Mesenchymal stem cell (in vitro differentiated cells and primary cell): Measurements from ENCODE around the gene RNU5D-1.

Experiments
- DNase-seq: peaks from one replicate; pipeline ENCODE4 v3.0.0-alpha.2; 2013
- H2AFZ ChIP-seq: one replicate; pipeline ENCODE4 v1.6.1; 2013; ENCODE audit warnings: low read depth, mild to moderate bottlenecking, control low read depth, inconsistent platforms, low read length, moderate library complexity
- H2AK5ac ChIP-seq: 2 replicates; pipeline ENCODE4 v1.6.1; 2013; ENCODE audit warnings: low read length, moderate library complexity, mild to moderate bottlenecking, inconsistent platforms; ENCODE audit not compliant: severe bottlenecking
- H2BK120ac ChIP-seq: one replicate; pipeline ENCODE4 v1.6.1; 2013; ENCODE audit warnings: low read depth, mild to moderate bottlenecking, inconsistent platforms, low read length, moderate library complexity
- H2BK12ac ChIP-seq, 2 experiments: one replicate each; pipeline ENCODE4 v1.6.1; 2013; ENCODE audit warnings: inconsistent platforms in 2 of 2, low read length in 2 of 2, mild to moderate bottlenecking in 2 of 2, moderate library complexity in 2 of 2, control low read depth in 1 of 2
- H2BK15ac ChIP-seq: one replicate; pipeline ENCODE4 v1.6.1; 2013; ENCODE audit warnings: mild to moderate bottlenecking, low read depth, inconsistent platforms; ENCODE audit not compliant: poor library complexity, severe bottlenecking
- H2BK5ac ChIP-seq: 2 replicates; pipeline ENCODE4 v1.6.1; 2013; ENCODE audit warnings: low read depth, mild to moderate bottlenecking, low read length, control low read depth, inconsistent platforms; ENCODE audit not compliant: poor library complexity, severe bottlenecking
- H3K14ac ChIP-seq, 2 experiments: one replicate each; pipeline ENCODE4 v1.6.1; 2013; ENCODE audit warnings: inconsistent platforms in 2 of 2, low read length in 2 of 2, control low read depth in 1 of 2, mild to moderate bottlenecking in 1 of 2, moderate library complexity in 1 of 2
- H3K18ac ChIP-seq, 2 experiments: one replicate each; pipeline ENCODE4 v1.6.1; 2013; ENCODE audit warnings: inconsistent platforms in 2 of 2, low read length in 2 of 2, control low read depth in 1 of 2, low read depth in 1 of 2, mild to moderate bottlenecking in 1 of 2
- H3K23ac ChIP-seq, 2 experiments: one replicate each; pipeline ENCODE4 v1.6.1; 2013; ENCODE audit warnings: inconsistent platforms in 2 of 2, low read length in 2 of 2, mild to moderate bottlenecking in 2 of 2, moderate library complexity in 2 of 2, control low read depth in 1 of 2
- H3K27ac ChIP-seq: 2 replicates; pipeline ENCODE4 v1.5.1; 2013; ENCODE audit warnings: mild to moderate bottlenecking, moderate library complexity, low read length, control low read depth, inconsistent platforms; ENCODE audit not compliant: poor library complexity, severe bottlenecking
- H3K27me3 ChIP-seq, 2 experiments: 2 replicates each; pipeline versions ENCODE4 v1.6.1 to v1.7.0; 2013; ENCODE audit warnings: low read length in 2 of 2, mild to moderate bottlenecking in 2 of 2, moderate library complexity in 2 of 2, control low read depth in 1 of 2, inconsistent platforms in 1 of 2; ENCODE audit not compliant: control insufficient read depth in 1 of 2, insufficient read depth in 1 of 2
- H3K36me3 ChIP-seq, 2 experiments: 2 replicates each; pipeline versions ENCODE4 v1.6.1 to v1.7.0; 2013; ENCODE audit warnings: low read length in 2 of 2, control low read depth in 1 of 2, inconsistent platforms in 1 of 2, low read depth in 1 of 2, mild to moderate bottlenecking in 1 of 2; ENCODE audit not compliant: insufficient read depth in 2 of 2, control insufficient read depth in 1 of 2
- H3K4ac ChIP-seq, 2 experiments: one replicate each; pipeline ENCODE4 v1.6.1; 2013; ENCODE audit warnings: inconsistent platforms in 2 of 2, low read length in 2 of 2, mild to moderate bottlenecking in 2 of 2, moderate library complexity in 2 of 2, control low read depth in 1 of 2, low read depth in 1 of 2
- H3K4me1 ChIP-seq: 2 replicates; pipeline ENCODE4 v1.6.1; 2013; ENCODE audit warnings: low read depth, low read length, control low read depth; ENCODE audit not compliant: control insufficient read depth, insufficient read depth
- H3K4me2 ChIP-seq: 2 replicates; pipeline ENCODE4 v1.6.1; 2013; ENCODE audit warnings: low read length, mild to moderate bottlenecking, inconsistent platforms; ENCODE audit not compliant: poor library complexity, severe bottlenecking
- H3K4me3 ChIP-seq, 2 experiments: 2 replicates each; pipeline versions ENCODE4 v1.5.1 to v1.7.0; 2013; ENCODE audit warnings: low read length in 2 of 2, mild to moderate bottlenecking in 2 of 2, control low read depth in 1 of 2, low read depth in 1 of 2; ENCODE audit not compliant: insufficient read depth in 1 of 2
- H3K79me1 ChIP-seq: replicated peaks from 2 replicates; pipeline ENCODE4 v1.6.1; 2013; ENCODE audit warnings: mild to moderate bottlenecking, control low read depth, low read length, inconsistent platforms; ENCODE audit not compliant: poor library complexity, severe bottlenecking
- H3K9ac ChIP-seq: 2 replicates; pipeline ENCODE4 v1.7.0; 2013; ENCODE audit warnings: mild to moderate bottlenecking, low read length, moderate library complexity
- H3K9me3 ChIP-seq: 2 replicates; pipeline ENCODE4 v1.7.0; 2013; ENCODE audit warnings: mild to moderate bottlenecking, low read length; ENCODE audit not compliant: control insufficient read depth
- H4K8ac ChIP-seq: one replicate; pipeline ENCODE4 v1.6.1; 2013; ENCODE audit warnings: inconsistent platforms, mild to moderate bottlenecking, low read length, moderate library complexity
- H4K91ac ChIP-seq: one replicate; pipeline ENCODE4 v1.6.1; 2013; ENCODE audit warnings: mild to moderate bottlenecking, low read length, inconsistent platforms
- WGBS: methylation state at CpG from one replicate; pipeline ENCODE4 v1.1.7; 2013; ENCODE audit warnings: mixed read lengths; 5-methylcytosine and 5-hydroxymethylcytosine counted together

The RNU5D-1 gene

DNA sequence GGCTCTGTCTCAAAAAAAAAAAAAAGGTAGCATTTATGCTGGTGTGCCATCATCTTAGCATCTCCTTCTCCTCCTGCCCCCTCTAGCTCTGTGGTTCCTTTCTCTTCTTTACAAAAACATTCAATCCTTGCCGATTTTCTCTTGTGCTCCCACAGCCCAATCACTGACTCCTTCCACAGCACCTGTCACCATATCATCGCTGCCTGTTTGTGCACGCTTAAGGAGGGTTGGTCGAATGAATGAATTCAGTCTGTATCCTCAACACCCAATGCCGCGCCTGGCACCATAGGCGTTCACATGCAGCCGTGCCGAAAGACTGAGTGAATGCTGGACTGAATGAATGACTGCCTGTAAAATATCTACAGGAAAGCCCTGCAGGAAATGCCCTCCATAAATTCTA, 7.9 kb downstream of the RNU5D-1 start:
- no peaks in the 10 kb centered on the region for H3K9me3 ChIP-seq
- no peak overlapping the region for H2BK15ac ChIP-seq
- H3K27me3 ChIP-seq: no peaks in the 10 kb centered on the region
- no peak overlapping the region for H3K18ac ChIP-seq
- H3K4me3 ChIP-seq: no peak overlapping the region
- H3K14ac ChIP-seq: no peak overlapping the region
- H2AK5ac ChIP-seq: no peak overlapping the region
- no peaks in the 10 kb centered on the region for H3K36me3 ChIP-seq
- H2BK12ac ChIP-seq: no peak overlapping the region
- WGBS: 98% methylated on average over 8 of the region's 9 CpGs
- no peak overlapping the region for H4K8ac ChIP-seq
- no peak overlapping the region for H3K4me2 ChIP-seq
- no peak overlapping the region for H2BK5ac ChIP-seq
- H2AFZ ChIP-seq: no peak overlapping the region
- no peak overlapping the region for H3K4ac ChIP-seq
- no peak overlapping the region for H4K91ac ChIP-seq
- H3K23ac ChIP-seq: no peak overlapping the region
- no peaks in the 10 kb centered on the region for H3K79me1 ChIP-seq
- peaks cover 6% of the 10 kb centered on the region for H3K4me1 ChIP-seq
- DNase-seq: no peak
- no peak overlapping the region for H2BK120ac ChIP-seq
- H3K27ac ChIP-seq: no peak overlapping the region
- H3K9ac ChIP-seq: no peak overlapping the region

DNA sequence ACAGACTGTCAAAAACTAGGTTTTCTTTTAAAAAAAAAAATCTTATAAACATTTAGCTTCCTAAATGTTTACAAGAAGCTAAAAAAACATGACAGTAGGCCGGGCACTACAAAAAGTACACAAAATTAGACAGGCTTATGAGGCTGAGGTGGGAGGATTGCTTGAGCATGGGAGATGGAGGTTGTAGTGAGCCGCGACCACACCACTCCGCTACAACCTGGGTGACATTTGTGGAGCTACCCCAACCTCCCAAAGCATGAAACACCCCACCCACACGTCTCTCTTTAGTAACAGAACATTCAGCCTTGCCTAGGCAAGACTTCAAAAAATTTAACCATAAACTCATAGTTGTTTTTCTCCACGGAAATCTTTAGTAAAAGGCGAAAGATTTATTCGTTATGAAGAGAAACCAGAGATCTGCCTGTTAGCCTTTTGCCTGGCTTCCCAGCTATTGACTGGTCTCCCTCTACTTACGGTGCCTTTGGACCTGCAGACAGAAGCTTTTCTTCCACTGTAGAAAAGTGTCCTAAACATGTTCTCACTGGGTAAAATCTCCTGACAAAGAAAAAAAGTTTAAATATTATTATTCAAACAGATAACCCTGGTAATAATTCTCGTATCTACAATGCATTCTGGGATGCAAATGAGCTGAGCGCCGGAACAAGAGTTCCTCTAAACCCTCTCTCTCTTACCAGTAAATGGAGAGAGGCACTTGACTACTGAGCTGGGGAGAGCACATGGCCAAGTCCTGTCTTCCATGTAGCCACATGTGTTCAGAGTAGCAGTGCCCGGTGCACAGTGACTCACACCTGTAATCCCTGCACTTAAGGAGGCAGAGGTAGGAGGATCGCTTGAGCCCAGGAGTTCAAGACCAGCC, 9.2 kb downstream of the RNU5D-1 start:
- Histone ChIP-seq H3K18ac (no peak overlapping the region), H4K8ac (peak overlapping the region; percentile 35), H3K4me2 (no peak overlapping the region), H4K91ac (peak overlapping the region; percentile 34), H2AFZ (no peak overlapping the region), H3K23ac (no peak overlapping the region), H3K9me3 (no peaks in the 10 kb centered on the region), H3K79me1 (no peaks in the 10 kb centered on the region), H2BK15ac (no peak overlapping the region), H3K36me3 (no peaks in the 10 kb centered on the region), H3K14ac (no peak overlapping the region), H3K27ac (peak overlapping the region; percentile 45), H3K9ac (peak overlapping the region; percentile 91), H2BK5ac (no peak overlapping the region), H2BK12ac (no peak overlapping the region), H3K4me3 (no peak overlapping the region), H3K4me1 (peaks cover 7% of the 10 kb centered on the region), H3K4ac (no peak overlapping the region), H3K27me3 (no peaks in the 10 kb centered on the region), H2BK120ac (no peak overlapping the region), H2AK5ac (no peak overlapping the region)
- DNase-seq: peak; percentile 98
- 31% methylated on average over 13 of the region's 14 CpGs for WGBS

- no peaks in the 10 kb centered on the region for H3K36me3 ChIP-seq
- no peak overlapping the region for H3K14ac ChIP-seq
- H2BK12ac ChIP-seq: no peak overlapping the region
- no peak overlapping the region for H4K91ac ChIP-seq
- no peak overlapping the region for H3K9ac ChIP-seq
- H4K8ac ChIP-seq: no peak overlapping the region
- no peak overlapping the region for H2BK15ac ChIP-seq
- H3K4ac ChIP-seq: no peak overlapping the region
- H3K27ac ChIP-seq: no peak overlapping the region
- no peak overlapping the region for H3K18ac ChIP-seq
- no peaks in the 10 kb centered on the region for H3K9me3 ChIP-seq
- peaks cover 5% of the 10 kb centered on the region for H3K4me1 ChIP-seq
- no peaks in the 10 kb centered on the region for H3K79me1 ChIP-seq
- no peak overlapping the region for H2AFZ ChIP-seq
- no peak overlapping the region for H2AK5ac ChIP-seq
- H3K27me3 ChIP-seq: no peaks in the 10 kb centered on the region
- no peak overlapping the region for H2BK120ac ChIP-seq
- no peak overlapping the region for H3K23ac ChIP-seq
- WGBS: 92% methylated on average over 4 of the region's 4 CpGs
- no peak overlapping the region for H2BK5ac ChIP-seq
- no peak overlapping the region for H3K4me3 ChIP-seq
- H3K4me2 ChIP-seq: no peak overlapping the region
- DNase-seq: peak; percentile 43
These were observed 10.7 kb downstream of the RNU5D-1 start for GRCh38 chr1:44720281-44720680.

DNA sequence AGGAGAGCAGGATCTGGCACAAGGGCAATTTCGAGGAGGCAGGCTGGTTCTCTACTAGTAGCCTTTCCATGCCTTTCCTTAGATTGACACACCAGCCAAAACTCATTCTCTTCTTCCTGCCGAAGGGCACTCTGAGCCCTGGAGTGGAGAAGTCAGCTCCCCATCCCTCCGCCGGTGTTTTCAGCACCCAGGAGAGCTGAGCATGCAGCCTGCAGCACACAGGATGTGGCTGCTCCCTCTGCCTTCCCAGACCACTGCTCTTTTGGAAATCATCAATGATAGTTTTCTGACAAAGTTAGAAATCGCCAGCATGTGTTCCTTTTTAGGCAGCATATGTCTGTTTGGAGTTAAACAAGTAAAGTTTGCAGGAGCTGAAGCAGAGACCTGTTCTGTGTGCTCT, 11.7 kb downstream of the RNU5D-1 start:
- no peaks in the 10 kb centered on the region for H3K79me1 ChIP-seq
- H3K23ac ChIP-seq: no peak overlapping the region
- H2BK5ac ChIP-seq: no peak overlapping the region
- no peak overlapping the region for H3K4ac ChIP-seq
- no peak overlapping the region for H2BK12ac ChIP-seq
- H3K27me3 ChIP-seq: no peaks in the 10 kb centered on the region
- no peak overlapping the region for H4K91ac ChIP-seq
- H3K4me1 ChIP-seq: peaks cover 5% of the 10 kb centered on the region
- no peak overlapping the region for H3K4me3 ChIP-seq
- no peak overlapping the region for H3K27ac ChIP-seq
- no peaks in the 10 kb centered on the region for H3K36me3 ChIP-seq
- H3K14ac ChIP-seq: peak overlapping the region in 1 of 2 experiments; percentile 39
- DNase-seq: no peak
- H2AFZ ChIP-seq: no peak overlapping the region
- no peak overlapping the region for H2AK5ac ChIP-seq
- H3K9ac ChIP-seq: no peak overlapping the region
- H2BK15ac ChIP-seq: no peak overlapping the region
- no peak overlapping the region for H3K4me2 ChIP-seq
- peak overlapping the region in 1 of 2 experiments; percentile 5 for H3K18ac ChIP-seq
- WGBS: 86% methylated on average over 5 of the region's 5 CpGs
- no peaks in the 10 kb centered on the region for H3K9me3 ChIP-seq
- H4K8ac ChIP-seq: no peak overlapping the region
- no peak overlapping the region for H2BK120ac ChIP-seq
